ENCODE measurements around the gene SORBS2.

The SORBS2 gene

GRCh38 chr4:185644408-185644807, 167.6 kb downstream of the SORBS2 start:
- in situ Hi-C loops (cut with MboI; ENCODE audit: low sequenced_read_pairs): no loop called here

- in situ Hi-C loops (cut with MboI; ENCODE audit: low sequenced_read_pairs): no loop called here
Observed at GRCh38 chr4:185642907-185643306, 169.1 kb downstream of the SORBS2 start.

- in situ Hi-C loops (cut with MboI; ENCODE audit: low sequenced_read_pairs): no loop called here
Observed at GRCh38 chr4:185640811-185641675, 171.0 kb downstream of the SORBS2 start.

GRCh38 chr4:185638548-185639301, 173.3 kb downstream of the SORBS2 start:
- in situ Hi-C loops (cut with MboI; ENCODE audit: low sequenced_read_pairs): no loop called here

- in situ Hi-C loops (cut with MboI; ENCODE audit: low sequenced_read_pairs): no loop called here
Observed at GRCh38 chr4:185638093-185638492, 173.9 kb downstream of the SORBS2 start.

- in situ Hi-C loops (cut with MboI; ENCODE audit: low sequenced_read_pairs): no loop called here
Observed at GRCh38 chr4:185637163-185637875, 174.7 kb downstream of the SORBS2 start.

- in situ Hi-C loops (cut with MboI; ENCODE audit: low sequenced_read_pairs): no loop called here
Observed at GRCh38 chr4:185634066-185634652, 177.8 kb downstream of the SORBS2 start.

- in situ Hi-C loops (cut with MboI; ENCODE audit: low sequenced_read_pairs): no loop called here
Observed at GRCh38 chr4:185626798-185627197, 185.2 kb downstream of the SORBS2 start.

GRCh38 chr4:185625503-185625902, 186.5 kb downstream of the SORBS2 start:
- in situ Hi-C loops (cut with MboI; ENCODE audit: low sequenced_read_pairs): no loop called here

- in situ Hi-C loops (cut with MboI; ENCODE audit: low sequenced_read_pairs): no loop called here
Observed at GRCh38 chr4:185624259-185624589, 187.8 kb downstream of the SORBS2 start.

GRCh38 chr4:185623444-185624258, 188.3 kb downstream of the SORBS2 start:
- in situ Hi-C loops (cut with MboI; ENCODE audit: low sequenced_read_pairs): no loop called here

- in situ Hi-C loops (cut with MboI; ENCODE audit: low sequenced_read_pairs): no loop called here
Observed at GRCh38 chr4:185608185-185608584, 203.8 kb downstream of the SORBS2 start.

GRCh38 chr4:185602397-185602796, 209.6 kb downstream of the SORBS2 start:
- in situ Hi-C loops (cut with MboI; ENCODE audit: low sequenced_read_pairs): no loop called here

GRCh38 chr4:185600801-185601434, 211.1 kb downstream of the SORBS2 start:
- in situ Hi-C loops (cut with MboI; ENCODE audit: low sequenced_read_pairs): no loop called here

GRCh38 chr4:185599553-185600243, 212.3 kb downstream of the SORBS2 start:
- in situ Hi-C loops (cut with MboI; ENCODE audit: low sequenced_read_pairs): no loop called here

GRCh38 chr4:185598846-185599552, 213.0 kb downstream of the SORBS2 start:
- in situ Hi-C loops (cut with MboI; ENCODE audit: low sequenced_read_pairs): no loop called here

GRCh38 chr4:185597532-185598188, 214.3 kb downstream of the SORBS2 start:
- in situ Hi-C loops (cut with MboI; ENCODE audit: low sequenced_read_pairs): no loop called here

- in situ Hi-C loops (cut with MboI; ENCODE audit: low sequenced_read_pairs): no loop called here
Observed at GRCh38 chr4:185592845-185593488, 219.0 kb downstream of the SORBS2 start.
